Brain microvascular endothelial cell (primary cell): ENCODE results near the gene DHRS4L2.
"Not testable (repeated sequence)": the region's sequence is repeated elsewhere in the genome, so short reads cannot be mapped to it uniquely, and the experiment has no call there.

Experiments
- DNase-seq: peaks from one replicate; pipeline ENCODE4 v3.0.0-alpha.2; 2020
- H3K27ac ChIP-seq: fragments of 250-450 bp; sonication (Bioruptor Pico); 2 replicates; pipeline ENCODE4 v1.5.1; 2020; ENCODE audit warnings: mild to moderate bottlenecking, moderate library complexity
- H3K27me3 ChIP-seq: fragments of 250-450 bp; sonication (Bioruptor Pico); replicated peaks from 2 replicates; pipeline ENCODE4 v1.5.1; 2020; ENCODE audit warnings: mild to moderate bottlenecking
- H3K36me3 ChIP-seq: fragments of 250-450 bp; sonication (Bioruptor Pico); replicated peaks from 2 replicates; pipeline ENCODE4 v1.5.1; 2020; ENCODE audit warnings: mild to moderate bottlenecking
- H3K4me3 ChIP-seq: 2 replicates; pipeline ENCODE4 v1.5.1; 2011; ENCODE audit warnings: low read depth, mild to moderate bottlenecking, control low read depth, low read length, moderate library complexity
- in situ Hi-C: cut with HindIII; loops from 2 replicates; pipeline ENCODE4 v1.10.0; 2017; ENCODE audit warnings: low sequenced_read_pairs, low pct_ligation_motif_present
- TF ChIP-seq, protein P1 (sequence below): IDR thresholded peaks from 2 replicates; pipeline ENCODE4 v1.5.1; 2011; ENCODE audit warnings: low read depth, mild to moderate bottlenecking, moderate library complexity, low read length, control low read depth, inconsistent platforms; ENCODE audit errors: missing control alignments

The DHRS4L2 gene

DNA sequence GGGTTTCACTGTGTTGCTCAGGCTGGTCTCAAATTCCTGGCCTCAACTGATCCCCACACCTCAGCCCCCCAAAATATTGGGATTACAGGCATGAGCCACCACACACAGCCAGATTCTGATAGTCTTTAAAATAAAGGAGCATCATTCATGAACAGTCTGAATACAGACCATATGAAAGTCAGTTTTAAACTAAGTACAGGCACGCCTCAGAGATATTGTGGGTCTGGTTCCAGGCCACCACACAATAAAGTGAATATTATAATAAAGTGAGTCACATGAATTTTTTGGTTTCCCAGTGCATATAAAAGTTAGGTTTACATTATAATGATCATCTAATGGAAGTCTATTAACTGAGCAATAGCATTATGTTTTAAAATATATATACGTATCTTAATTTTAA is 8.1 kb downstream of the DHRS4L2 start:
- H3K4me3 ChIP-seq, H3K27ac ChIP-seq, H3K27me3 ChIP-seq, H3K36me3 ChIP-seq, DNase-seq, in situ Hi-C loops: not testable (repeated sequence)

DNA sequence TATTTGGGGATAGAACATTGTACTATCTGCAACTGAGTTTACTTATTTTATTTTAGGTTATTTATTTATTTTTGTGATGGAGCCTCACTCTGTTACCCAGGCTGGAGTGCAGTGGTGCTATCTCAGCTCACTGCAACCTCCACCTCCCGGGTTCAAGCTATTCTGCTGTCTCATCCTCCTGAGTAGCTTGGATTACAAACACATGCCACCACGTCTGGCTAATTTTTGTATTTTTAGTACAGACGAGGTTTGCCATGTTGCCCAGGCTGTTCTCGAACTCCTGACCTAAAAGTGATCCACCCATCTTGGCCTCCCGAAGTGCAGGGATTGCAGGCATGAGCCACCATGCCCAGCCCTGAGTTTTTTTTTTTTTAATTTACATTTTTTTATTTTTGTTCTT is 10.9 kb downstream of the DHRS4L2 start:
- H3K27ac ChIP-seq, H3K36me3 ChIP-seq, DNase-seq, H3K4me3 ChIP-seq, in situ Hi-C loops, H3K27me3 ChIP-seq: not testable (repeated sequence)

DNA sequence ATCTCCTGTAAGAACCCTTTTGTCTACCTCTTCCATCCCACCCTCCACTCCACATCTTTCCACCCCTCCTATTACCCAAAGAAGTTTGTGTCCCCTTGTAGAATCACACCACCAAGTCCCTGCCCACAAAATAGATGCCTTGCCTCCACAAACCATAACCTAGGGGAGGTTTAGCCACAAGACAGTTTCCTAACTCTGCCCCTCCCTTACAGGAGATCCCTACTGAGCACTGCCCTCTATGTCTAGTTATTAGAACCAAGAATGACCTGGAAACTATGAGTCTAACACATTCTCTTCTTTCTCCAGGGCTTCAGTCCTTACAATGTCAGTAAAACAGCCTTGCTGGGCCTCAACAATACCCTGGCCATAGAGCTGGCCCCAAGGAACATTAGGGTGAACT is 12.3 kb downstream of the DHRS4L2 start:
- H3K4me3 ChIP-seq, in situ Hi-C loops, H3K27ac ChIP-seq, H3K36me3 ChIP-seq, H3K27me3 ChIP-seq, DNase-seq: not testable (repeated sequence)

DNA sequence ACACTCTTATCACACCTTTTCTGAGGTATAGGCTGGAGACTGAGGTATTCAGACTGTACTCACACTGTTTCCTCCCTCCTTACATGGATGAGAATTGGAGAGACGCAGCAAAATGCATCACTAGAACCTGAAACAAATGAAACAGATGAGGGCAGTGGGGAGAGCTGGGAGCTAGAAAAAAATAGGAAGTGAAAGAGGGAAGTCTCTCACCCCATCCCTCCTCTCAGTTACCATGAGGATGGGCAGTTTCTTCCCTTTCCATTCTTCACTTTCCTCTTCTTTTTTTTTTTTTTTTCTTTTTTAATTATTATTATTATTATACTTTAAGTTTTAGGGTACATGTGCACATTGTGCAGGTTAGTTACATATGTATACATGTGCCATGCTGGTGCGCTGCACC is 12.9 kb downstream of the DHRS4L2 start:
- in situ Hi-C loops, H3K27ac ChIP-seq, H3K27me3 ChIP-seq, H3K36me3 ChIP-seq, DNase-seq, H3K4me3 ChIP-seq: not testable (repeated sequence)

DNA sequence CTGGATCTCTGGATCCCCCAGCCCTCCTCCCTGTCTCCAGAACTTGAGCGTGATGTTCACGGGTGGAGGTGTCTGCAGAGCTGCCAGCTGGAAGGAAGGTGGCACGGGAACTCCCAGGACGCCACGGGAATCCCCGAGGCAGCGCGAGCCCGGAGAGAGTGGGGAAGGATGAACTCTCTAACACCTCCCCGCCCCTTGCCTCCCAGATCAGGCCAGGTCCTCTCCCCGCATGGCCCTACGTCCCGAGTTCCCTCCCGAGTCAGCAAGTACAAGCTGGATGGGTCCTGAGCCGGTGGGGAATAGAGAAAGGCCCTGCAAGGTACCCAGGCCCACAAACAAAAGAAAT is 17.7 kb downstream of the DHRS4L2 start:
- DNase-seq, in situ Hi-C loops, H3K27ac ChIP-seq, H3K27me3 ChIP-seq, H3K36me3 ChIP-seq: not testable (repeated sequence)
- H3K4me3 ChIP-seq: peak overlapping the region; percentile 35

DNA sequence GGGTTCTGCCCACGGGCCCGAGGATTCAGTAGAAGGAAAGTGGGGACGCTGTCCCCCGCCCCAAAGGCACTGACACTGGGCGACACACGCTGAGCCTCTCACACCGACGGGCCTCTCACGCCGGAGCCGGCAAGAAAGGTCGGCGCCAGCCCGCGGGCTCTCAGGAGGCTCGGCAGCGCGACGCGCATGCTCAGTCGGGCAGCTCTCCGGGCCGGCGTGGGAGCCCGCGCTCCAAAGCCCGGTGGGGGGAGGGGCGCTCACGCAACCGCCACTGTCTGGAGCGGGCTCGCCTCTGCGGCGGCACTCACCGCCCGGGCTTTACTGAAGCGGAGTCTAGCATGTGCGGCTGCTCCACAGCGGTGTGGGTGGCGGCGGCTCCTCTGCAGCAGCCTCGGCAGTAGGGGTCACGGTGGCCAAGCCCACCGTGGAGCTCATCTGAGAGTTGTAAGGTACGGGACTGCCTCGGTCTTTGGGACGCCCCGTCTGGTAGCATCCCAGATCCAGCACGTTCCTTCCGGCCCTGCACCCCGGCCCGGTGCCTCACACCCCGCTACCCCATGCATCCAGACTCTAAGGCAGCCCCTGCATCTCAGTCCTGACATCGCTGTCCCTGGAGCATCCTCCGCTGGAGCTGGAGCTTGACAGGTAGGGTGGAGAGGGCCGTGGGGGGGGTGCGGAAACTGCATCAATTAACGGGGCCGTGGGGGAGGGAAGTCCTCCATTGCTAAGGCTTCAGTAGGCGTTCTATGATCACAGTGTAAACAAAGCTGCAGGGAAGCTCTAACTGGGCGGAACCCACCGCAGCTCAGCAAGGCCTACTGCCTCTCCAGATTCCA is 18.3 kb downstream of the DHRS4L2 start:
- in situ Hi-C loops, H3K27me3 ChIP-seq, H3K27ac ChIP-seq, H3K36me3 ChIP-seq, DNase-seq: not testable (repeated sequence)
- peak overlapping the region; percentile 43 for H3K4me3 ChIP-seq

DNA sequence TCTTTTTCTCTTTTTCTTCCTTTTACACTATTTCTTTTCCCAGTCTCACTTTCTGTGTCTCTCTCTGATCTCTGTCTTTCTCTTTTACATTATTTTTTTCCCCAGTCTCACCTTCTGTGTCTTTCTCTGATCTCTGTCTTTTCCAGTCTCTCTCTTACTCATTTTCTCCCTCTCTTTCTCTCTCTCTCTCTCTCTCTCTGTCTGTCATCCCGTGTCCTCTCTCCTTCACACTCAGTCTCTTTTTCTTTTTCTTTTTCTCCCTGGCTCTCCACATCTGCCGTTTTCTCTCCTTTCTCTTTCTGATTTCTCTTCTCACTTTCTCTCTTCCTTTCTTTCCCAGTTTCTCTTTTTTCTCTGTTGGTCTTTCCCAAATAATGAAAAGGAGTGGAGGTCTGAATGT is 22.3 kb downstream of the DHRS4L2 start:
- in situ Hi-C loops: no loop called here
- no peak for DNase-seq
- no peaks in the 10 kb centered on the region for H3K27me3 ChIP-seq
- TF ChIP-seq, protein P1, sequence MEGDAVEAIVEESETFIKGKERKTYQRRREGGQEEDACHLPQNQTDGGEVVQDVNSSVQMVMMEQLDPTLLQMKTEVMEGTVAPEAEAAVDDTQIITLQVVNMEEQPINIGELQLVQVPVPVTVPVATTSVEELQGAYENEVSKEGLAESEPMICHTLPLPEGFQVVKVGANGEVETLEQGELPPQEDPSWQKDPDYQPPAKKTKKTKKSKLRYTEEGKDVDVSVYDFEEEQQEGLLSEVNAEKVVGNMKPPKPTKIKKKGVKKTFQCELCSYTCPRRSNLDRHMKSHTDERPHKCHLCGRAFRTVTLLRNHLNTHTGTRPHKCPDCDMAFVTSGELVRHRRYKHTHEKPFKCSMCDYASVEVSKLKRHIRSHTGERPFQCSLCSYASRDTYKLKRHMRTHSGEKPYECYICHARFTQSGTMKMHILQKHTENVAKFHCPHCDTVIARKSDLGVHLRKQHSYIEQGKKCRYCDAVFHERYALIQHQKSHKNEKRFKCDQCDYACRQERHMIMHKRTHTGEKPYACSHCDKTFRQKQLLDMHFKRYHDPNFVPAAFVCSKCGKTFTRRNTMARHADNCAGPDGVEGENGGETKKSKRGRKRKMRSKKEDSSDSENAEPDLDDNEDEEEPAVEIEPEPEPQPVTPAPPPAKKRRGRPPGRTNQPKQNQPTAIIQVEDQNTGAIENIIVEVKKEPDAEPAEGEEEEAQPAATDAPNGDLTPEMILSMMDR: no peak
- H3K36me3 ChIP-seq: no peaks in the 10 kb centered on the region
- H3K27ac ChIP-seq: no peak overlapping the region
- no peak overlapping the region for H3K4me3 ChIP-seq

DNA sequence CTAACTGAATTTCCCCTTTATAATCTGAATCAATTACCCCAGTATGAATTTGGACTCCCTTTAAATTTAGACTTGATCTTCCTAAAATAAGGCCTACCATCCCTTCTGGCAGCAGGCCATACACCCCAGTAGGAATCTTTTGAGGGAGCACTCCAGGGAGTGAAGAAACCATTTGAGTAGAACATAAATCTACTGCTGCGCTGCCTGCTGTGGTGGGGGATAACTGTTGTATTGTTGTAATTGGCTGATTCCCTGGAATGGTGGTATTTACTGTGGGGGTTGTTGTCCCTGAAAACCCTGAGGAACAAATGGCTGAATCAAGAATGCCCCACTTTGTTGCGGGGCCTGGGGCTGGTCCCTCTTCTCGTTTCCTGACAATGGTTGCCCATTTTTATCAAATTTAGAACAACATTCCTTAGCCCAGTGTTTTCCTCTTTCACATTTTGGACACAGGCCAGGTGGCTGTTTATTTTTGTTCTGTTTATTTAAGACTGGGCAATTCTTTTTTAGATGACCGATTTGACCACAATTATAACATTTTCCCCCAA is 24.1 kb downstream of the DHRS4L2 start:
- H3K4me3 ChIP-seq, H3K36me3 ChIP-seq, H3K27me3 ChIP-seq, in situ Hi-C loops, H3K27ac ChIP-seq, DNase-seq: not testable (repeated sequence)

DNA sequence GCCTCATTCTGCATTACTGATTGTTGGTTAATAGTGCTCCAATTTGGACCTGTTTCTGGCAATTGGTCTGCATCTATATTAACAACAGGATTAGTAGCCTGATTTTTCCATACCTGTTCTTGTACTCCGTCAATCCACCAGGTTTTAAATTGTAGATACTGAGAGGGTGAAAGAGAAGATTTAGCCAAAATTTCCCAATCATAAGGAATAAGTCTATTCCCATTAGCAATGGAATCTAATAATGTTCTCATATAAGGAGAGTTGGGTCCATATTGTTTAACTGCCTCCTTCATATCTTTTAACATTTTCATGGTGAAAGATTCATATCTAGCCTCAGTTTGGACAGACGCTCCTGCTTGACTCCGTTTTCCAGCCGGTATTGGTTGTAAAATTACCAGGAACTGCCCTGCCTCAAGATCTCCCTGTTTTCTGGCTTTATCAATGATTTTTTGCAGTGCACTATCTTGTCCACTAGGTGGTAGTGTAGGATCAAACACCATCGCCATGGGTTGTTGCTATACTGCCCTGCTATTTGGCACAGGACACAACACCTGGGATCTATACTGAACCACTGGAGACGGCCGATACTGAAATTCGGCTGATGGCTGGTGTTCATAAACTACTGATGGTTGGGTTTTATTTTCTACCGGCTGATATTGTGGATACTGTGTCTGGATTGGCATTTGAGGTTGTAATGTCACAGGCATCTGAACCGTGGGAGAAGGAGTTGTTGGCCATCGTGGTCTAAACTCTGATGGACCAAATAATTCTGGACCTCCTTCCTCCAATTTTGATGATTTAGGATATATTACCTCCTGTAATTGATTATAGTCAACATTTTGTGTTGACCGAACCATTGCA is 25.2 kb downstream of the DHRS4L2 start:
- no peak overlapping the region for H3K4me3 ChIP-seq
- in situ Hi-C loops: no loop called here
- TF ChIP-seq, protein P1: peak; percentile 87
- H3K36me3 ChIP-seq: no peaks in the 10 kb centered on the region
- no peaks in the 10 kb centered on the region for H3K27me3 ChIP-seq
- H3K27ac ChIP-seq: no peak overlapping the region
- DNase-seq: peak; percentile 64

DNA sequence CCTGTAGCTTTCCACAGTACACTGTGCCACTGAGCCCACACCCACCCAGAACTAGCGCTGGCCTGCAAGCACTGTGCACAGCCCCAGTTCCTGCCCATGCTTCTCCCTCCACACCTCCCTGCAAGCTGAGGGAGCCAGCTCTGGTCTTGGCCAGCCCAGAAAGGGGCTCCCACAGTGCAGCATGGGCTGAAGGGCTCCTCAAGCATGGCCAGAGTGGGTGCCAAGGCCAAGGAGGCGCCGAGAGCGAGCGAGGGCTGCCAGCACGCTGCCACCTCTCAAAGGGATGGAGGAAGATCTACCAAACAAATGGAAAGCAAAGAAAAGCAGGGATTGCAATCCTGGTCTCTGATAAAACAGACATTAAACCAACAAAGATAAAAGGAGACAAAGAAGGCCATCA is 27.0 kb downstream of the DHRS4L2 start:
- in situ Hi-C loops, H3K4me3 ChIP-seq, DNase-seq: not testable (repeated sequence)

DNA sequence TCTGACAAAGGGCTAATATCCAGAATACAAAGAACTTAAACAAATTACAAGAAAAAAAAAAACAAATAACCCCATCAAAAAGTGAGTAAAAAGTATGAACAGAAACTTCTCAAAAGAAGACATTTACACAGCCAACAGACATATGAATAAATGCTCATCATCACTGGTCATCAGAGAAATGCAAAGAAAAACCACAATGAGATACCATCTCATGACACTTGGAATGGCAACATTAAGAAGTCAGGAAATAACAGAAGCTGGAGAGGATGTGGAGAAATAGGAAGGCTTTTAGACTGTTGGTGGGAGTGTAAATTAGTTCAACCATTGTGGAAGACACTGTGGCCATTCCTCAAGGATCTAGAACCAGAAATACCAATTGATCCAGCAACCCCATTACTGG is 30.2 kb downstream of the DHRS4L2 start:
- H3K4me3 ChIP-seq, H3K36me3 ChIP-seq, DNase-seq, in situ Hi-C loops, H3K27ac ChIP-seq, H3K27me3 ChIP-seq: not testable (repeated sequence)

More for the DNA sequence above, 27.0 kb downstream of the DHRS4L2 start:
- H3K36me3 ChIP-seq, H3K27ac ChIP-seq, H3K27me3 ChIP-seq: not testable (repeated sequence)
